Fibroblast of pulmonary artery (primary cell): ENCODE measurements around the gene SMURF2.
"Not testable (repeated sequence)": the region's sequence is repeated elsewhere in the genome, so short reads cannot be mapped to it uniquely, and the experiment has no call there.

Experiments used
- DNase-seq: peaks from one replicate; pipeline ENCODE4 v3.0.0-alpha.2; 2010; ENCODE audit warnings: low read depth
- H3K4me3 ChIP-seq: replicated peaks from 2 replicates; pipeline ENCODE4 v1.5.1; 2011; ENCODE audit warnings: low read depth, mild to moderate bottlenecking, control low read depth, low read length, moderate library complexity
- TF ChIP-seq, protein P1 (sequence below): IDR thresholded peaks from 2 replicates; pipeline ENCODE4 v1.5.1; 2011; ENCODE audit warnings: mild to moderate bottlenecking, control low read depth, low read length, inconsistent platforms; ENCODE audit errors: missing control alignments

The SMURF2 gene

DNA sequence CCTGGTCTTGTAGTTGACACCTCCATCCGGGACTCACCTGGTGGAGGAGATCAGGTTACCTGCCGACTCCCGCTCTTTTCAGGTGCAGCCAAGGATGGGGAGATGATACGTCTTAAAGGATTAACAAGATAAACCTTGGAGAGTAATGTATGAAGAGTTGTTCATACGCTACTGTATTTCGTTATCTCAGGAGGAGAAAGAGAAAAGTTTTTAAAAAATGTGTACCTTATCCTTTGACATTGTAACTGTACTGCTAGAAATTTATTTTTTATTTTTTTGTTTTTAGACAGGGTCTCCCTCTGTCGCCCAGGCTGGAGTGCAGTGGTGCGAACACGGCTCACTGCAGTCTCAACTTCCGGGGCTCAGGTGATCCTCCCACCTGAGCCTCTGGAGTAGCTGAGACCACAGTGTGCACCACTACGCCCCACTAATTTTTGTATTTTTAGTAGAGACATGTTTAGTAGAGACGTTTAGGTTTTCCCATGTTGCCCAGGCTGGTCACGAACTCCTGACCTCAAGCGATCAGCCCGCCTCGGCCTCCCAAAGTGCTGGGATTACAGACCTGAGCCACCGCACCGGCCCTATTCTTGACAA, 764 bp upstream of the SMURF2 start:
- DNase-seq, result no peak
- TF ChIP-seq, protein P1, sequence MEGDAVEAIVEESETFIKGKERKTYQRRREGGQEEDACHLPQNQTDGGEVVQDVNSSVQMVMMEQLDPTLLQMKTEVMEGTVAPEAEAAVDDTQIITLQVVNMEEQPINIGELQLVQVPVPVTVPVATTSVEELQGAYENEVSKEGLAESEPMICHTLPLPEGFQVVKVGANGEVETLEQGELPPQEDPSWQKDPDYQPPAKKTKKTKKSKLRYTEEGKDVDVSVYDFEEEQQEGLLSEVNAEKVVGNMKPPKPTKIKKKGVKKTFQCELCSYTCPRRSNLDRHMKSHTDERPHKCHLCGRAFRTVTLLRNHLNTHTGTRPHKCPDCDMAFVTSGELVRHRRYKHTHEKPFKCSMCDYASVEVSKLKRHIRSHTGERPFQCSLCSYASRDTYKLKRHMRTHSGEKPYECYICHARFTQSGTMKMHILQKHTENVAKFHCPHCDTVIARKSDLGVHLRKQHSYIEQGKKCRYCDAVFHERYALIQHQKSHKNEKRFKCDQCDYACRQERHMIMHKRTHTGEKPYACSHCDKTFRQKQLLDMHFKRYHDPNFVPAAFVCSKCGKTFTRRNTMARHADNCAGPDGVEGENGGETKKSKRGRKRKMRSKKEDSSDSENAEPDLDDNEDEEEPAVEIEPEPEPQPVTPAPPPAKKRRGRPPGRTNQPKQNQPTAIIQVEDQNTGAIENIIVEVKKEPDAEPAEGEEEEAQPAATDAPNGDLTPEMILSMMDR, result no peak
- peak overlapping the region; percentile 80 for H3K4me3 ChIP-seq

DNA sequence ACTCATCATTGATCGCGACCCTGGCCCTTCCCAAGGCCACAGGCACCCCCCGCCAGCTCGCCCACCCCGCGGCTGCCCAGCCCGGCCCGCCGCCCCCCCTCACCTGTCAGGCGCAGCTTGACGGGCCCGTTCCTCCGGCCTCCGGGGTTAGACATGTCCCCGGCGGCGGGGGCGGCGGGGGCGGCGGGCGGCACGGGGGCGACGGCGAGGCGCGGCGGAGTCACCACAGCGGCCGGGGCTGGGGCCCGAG, 456 bp downstream of the SMURF2 start:
- no peak for DNase-seq
- TF ChIP-seq, protein P1, result no peak
- peak overlapping the region; percentile 80 for H3K4me3 ChIP-seq

DNA sequence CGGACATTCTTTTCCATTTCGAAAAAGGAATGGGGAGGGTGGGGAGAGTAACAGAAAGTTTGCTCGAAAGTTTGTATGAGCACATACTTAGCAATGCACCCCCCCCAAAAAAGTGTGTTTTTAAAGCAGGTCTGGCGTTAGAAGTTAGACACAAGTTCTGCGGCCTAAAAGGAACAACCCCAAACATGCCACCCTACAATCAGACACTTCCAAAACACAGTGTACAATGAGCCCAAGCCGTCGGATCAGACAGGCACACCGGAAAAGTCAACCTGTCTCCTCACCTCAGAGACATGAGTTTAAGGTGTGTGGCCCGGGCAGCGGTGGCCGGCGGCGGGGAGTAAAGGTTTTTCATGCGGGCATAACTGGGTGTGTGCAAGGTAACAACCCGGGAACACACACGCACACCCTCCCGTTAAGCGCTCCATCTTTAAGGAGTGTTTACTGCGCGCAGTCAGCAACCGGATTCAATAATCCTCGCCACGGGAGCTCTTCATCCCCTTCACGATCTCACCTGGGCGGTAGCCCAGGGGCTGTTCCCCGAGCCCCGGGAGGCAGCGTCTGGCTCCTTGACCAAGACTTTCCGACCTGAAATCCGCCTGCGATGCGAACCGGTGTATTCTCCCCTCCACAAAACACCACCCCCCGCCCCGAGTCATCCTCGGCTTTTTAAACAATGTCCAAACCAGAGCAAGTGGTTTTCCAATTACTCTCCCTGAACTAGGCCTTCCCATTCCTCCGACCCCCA, 955 bp downstream of the SMURF2 start:
- peak overlapping the region; percentile 80 for H3K4me3 ChIP-seq
- not testable (repeated sequence) for DNase-seq

DNA sequence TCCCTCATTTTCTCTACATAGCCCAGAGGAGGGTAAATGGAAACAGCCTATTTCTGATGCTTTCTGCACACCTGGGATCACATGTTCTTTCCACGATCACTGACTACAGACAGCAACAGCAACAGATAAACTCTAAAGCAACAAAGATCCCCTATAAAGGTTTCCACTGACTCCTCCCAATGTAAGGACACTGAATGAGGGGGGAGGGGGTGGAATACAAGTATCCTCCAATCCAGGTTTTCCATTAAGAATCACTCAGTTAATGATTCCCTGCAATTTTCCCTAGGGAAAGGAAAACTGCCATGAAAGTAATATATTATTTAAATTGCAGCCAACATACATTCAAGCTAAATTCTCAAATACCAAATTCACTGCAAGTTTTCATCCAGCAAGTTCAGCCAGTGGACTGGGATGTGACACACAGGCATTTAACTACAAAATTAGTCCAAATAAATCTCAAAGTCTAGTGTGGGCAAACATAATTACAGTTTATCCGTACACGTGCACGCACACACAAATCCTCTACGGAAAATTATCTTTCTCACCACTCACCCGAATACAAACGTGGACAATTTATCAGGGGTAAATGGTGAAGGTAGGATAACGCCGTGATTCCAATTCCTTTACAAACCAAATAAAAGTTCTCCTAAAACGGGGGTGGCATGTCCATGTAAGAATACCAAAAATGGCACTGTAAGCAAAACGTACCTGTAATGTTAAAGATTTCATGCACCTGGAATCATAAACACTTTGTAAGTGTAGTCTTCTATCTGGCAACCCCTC, 1.7 kb downstream of the SMURF2 start:
- DNase-seq, result not testable (repeated sequence)
- peak overlapping the region; percentile 80 for H3K4me3 ChIP-seq

DNA sequence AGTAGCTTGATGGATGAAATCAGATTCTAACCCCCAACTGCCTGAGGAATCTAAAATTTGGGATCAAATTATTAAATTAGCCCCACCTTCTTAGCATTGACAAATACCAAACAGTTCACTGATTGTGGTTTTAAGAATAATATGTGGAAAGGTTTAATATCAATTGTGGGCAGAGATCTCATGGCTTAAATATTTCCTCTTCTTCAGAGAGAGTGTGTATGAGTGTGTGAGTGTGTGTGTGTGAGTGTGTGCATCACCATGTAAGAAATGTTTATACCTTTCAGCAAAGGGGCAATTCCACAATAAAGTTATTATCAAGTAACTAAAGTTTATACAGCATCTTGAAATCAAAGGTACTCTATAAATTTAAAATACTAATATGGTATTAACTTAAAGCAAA, 3.2 kb downstream of the SMURF2 start:
- DNase-seq, result peak; percentile 76
- no peak overlapping the region for H3K4me3 ChIP-seq
- TF ChIP-seq, protein P1, result no peak

DNA sequence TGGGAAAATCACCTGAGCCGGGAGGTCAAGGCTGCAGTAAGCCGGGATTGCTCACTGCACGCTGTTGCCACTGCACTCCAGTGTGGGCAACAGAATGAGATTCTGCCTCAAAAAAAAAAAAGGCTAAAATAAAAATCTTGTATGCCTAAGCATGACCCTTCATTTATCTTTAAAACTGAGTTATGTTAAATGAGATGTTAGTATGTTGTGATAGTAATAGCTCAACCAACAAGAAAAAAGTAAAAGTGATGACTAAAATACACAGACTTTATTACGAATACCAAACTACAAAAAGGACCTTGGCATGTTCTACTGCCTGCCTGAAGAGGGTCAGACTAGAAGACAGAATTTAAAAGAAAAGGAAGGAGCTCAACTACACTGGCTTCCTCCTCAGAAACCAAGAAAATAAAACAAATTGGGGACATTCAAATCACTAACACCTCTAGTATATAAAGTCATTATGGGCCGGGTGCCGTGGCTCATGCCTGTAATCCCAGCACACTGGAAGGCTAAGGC, 4.4 kb downstream of the SMURF2 start:
- TF ChIP-seq, protein P1, result no peak
- DNase-seq, result no peak
- H3K4me3 ChIP-seq, result no peak overlapping the region

DNA sequence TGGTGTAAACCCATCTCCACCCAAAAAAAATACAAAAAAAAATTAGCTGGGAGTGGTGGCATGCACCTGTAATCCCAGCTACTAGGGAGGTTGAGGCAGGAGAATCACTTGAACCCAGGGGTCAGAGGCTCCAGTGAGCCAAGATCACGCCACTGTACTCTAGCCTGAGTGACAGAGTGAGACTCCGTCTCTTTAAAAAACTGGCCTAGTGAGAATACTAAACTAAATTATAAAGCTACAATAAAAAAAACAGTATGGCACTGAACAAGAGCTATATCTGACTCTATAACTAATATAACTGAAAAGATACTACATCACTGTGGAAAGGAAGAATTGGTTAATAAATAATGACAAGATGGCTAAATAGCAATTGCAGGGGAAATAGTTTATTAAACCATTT, 6.4 kb downstream of the SMURF2 start:
- no peak overlapping the region for H3K4me3 ChIP-seq
- DNase-seq, result no peak
- TF ChIP-seq, protein P1, result no peak
